NCI-H1105 (cell line): ENCODE results near the gene ADGRF3.
"Not testable (repeated sequence)": the region's sequence is repeated elsewhere in the genome, so short reads cannot be mapped to it uniquely, and the experiment has no call there.

ENCODE experiments used
- DNase-seq: peaks from one replicate; lab custom pipeline; 2025; lab: John Stamatoyannopoulos, UW

The ADGRF3 gene

DNA sequence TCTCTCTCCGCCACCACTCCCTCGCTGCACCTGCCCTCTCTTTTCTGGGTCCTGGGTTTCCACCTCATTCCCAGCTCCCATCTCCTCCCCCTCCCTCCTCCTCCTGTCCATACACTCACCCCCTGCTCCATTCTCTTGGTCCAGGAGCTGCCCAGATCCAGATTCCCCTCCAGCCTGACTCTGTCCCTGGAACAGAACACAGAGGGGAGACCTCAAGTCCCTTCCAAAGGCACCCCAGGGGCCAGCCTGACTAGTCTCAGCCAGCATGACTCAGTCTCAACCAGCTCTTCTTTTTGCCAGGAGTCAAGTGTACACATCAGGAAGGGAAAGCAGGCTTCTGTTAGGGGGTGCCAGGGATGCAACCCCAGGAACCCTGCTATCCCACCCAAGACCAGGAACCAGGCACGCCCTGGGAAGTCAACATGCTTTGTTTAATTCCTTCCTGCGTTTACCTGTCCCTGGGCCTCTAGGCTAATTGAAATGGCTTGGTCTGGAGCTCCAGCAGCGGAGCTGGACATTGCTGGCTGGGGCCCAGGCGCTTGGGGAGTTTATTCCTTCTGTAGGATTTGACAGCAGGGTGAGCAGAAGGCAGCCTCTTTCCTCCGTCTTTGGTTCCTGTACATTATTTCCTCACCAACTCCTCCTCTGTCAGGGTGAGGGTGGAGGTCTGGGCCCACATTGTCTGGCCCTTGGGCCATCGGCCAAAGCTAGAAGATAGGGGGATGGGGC is 29.0 kb downstream of the ADGRF3 start:
- DNase-seq: no peak

DNA sequence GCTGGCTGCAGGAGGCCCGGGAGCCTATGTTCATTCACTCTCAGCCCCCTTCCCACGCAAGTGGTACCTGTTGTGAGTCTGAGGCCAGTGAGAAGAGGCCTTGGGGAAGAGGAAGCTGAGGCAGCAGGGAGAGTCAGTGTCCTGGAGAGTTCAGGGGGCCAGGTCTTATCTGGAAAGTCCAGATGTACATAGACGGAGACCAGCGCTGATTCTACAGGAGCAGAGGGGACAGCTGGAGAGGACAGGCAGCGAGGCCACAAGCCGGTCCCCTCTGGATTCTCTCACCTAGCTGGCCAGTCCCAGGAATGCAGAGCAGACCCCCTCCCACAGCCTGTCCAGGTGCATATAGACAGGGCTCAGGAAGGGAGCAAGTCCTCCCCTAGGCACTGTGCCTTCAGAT is 29.7 kb downstream of the ADGRF3 start:
- DNase-seq: no peak

GRCh38 chr2:26316041-26316440 is 30.5 kb downstream of the ADGRF3 start:
- no peak for DNase-seq

DNA sequence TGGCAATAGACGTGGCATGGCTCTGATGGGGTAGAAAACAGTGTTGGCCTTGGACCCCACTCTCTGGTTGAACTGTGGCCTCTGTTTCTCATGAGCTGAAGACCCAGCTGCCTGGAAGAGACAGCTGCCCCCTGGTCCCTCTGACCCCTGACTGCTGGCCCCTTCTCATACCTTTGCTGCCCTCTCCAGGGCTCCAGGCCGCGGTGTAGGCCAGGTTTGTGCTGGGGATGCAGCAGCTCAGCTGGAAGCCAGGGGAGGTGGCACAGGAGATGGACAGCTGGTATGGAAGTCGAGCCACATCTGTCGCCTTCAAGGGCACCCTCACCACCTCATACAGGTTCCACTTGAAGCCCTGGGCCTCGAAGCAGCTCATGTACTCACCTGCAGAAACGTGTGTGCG is 32.3 kb downstream of the ADGRF3 start:
- no peak for DNase-seq

- no peak for DNase-seq
Measured at GRCh38 chr2:26313446-26313845, 33.1 kb downstream of the ADGRF3 start.

DNA sequence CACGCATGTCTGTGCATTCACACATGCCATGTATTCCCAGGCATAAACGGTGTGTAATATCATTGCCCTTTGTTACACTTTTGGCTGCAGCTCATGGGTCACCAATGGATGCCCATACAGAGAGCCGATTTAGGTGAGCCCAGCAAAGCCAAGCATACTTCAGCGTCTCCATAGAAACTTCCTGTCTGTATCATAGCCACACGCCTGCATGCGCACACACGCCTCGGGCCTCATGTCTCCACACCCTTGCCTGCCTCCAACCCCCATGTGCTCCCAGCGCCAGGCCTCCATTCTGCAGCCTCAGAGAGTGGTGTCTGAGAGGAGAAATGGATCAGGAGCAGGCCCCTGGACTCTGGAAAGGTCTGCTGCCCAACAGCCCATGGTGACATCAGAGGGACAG is 34.1 kb downstream of the ADGRF3 start:
- DNase-seq: no peak

DNA sequence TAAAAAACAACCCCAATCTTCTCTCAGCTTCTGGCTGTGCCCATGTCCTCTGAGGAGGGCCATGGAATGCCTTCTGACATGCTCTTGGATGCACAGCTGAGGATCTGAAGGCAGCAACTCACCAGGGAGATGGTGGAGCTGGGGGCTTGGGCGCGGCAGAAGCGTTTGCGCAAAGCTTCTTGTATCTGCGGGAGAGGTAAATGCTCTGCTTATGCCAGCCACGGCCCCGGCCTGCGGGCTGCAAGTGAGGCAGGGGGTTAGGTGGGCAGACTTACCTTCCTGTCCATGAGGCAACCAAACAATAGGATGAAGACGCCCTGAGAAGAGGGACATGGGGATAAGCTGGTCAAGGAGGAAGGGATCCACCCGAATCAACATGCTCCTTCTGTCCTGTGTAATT is 36.7 kb downstream of the ADGRF3 start:
- DNase-seq: no peak

GRCh38 chr2:26305540-26305939 is 41.0 kb downstream of the ADGRF3 start:
- no peak for DNase-seq

GRCh38 chr2:26305094-26305493 is 41.5 kb downstream of the ADGRF3 start:
- DNase-seq: not testable (repeated sequence)

GRCh38 chr2:26302846-26303245 is 43.7 kb downstream of the ADGRF3 start:
- no peak for DNase-seq

DNA sequence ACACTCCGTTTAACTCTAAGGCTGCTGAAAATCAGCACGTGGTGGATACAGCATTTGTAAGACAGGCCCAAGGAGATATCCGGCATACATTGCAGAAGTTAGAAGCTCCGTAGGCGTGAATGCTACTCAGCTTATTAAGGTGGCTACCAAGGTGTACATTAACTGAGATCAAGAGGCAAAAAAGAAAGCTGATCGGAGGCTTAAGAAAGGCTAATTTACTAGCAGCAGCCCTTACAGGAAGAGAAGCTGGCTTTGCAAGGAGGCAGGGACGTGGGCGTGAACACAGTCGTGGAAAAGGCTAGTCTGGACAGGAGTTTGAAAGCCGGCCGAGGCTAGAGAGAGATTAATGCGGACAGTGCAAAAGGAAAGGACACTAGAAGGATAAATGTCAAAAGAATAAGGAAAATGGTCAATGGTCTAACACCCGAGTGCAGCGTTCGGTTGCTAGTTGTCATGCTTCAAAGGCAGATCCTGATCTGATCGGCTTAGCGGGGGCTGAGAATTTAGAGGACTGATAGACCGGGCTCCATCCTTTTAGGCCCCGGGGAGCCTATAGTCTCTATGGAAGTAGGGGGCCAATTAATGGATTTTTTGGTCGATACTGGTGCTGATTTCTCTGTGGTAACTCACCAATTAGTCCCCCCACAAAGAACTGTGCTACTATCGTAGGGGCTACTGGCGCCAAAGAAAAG is 46.2 kb downstream of the ADGRF3 start:
- no peak for DNase-seq

DNA sequence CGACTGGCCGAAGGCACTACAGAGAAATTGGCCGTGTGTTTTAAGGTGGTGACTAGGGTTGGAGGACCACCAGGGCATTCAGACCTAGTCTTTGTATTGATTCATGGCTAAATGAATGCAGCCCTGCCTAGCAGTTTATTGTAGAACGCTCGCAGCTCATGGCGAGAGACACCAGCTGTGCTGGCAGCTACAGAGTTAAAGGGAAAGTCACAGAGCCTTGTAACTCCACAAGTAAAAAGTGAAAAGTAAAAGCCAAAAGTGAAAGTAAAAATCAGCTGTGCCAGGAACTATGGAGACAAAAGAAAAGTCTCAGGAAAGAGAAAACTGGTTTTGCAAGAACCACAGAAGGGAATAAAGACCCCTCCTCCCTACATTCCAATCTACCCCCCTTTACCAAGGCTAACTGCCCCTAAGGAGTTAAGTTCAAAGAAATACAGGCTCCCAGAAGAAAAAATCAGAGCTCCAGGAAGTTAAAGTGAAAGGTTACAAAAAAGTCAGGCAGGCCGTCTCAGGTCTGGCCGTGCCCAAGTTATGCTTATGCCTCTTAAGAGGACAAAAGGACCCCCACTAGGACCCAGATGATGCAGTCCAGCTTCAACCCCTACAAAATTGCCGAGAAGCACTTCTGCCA is 47.0 kb downstream of the ADGRF3 start:
- no peak for DNase-seq

DNA sequence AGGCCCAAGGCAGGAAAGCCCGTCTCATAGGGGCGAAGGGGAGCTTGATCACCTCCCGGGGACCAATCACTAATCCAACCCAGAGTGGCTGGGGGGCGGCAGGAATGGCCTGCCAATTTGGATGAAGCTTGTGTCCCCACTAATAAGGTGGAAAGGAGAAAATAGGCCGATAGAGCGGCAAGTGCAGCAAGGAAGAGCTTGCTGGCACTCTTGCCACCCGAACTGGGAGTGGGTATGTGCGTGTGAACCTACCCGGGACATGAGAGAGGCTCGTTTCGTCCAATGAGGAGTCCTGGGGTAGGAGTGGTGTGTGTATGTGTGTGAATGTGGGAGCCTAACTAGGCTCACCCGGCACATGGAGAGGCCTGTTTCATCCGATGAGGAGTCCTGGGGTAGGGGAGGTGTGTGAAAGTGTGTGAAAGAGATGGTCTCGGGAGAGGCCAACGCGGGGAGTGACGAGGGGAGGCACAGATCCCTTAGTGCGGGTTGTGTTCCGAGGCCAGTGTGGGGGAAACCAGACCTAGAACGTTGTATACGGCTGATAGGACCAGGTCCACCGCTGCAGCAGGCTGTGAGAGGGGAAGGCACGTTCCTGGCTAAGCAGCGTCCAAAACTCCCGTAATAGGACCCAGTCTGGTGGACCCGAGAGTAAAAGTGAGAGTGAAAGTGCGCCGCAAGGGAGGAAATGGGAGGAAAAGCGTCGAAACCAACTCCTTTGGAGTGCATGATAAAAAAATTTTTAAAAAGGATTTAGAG is 47.8 kb downstream of the ADGRF3 start:
- DNase-seq: no peak

DNA sequence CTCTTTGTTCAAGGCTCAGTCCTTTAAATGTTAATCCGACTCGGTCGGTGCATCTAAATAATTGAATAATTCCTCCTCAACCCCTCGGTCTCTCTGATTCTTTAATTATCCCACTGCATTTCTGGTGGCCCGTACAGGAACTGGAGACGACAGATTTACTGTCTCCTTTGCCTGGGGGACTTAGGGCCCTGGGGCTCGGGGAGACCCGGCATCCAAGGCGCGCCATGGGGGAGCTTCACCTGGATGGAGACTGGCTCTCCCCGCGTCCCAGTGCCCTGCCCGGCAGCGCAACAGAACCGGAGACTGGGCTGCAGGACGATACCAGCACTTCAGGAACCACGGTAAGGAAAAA is 48.3 kb downstream of the ADGRF3 start:
- DNase-seq: no peak

DNA sequence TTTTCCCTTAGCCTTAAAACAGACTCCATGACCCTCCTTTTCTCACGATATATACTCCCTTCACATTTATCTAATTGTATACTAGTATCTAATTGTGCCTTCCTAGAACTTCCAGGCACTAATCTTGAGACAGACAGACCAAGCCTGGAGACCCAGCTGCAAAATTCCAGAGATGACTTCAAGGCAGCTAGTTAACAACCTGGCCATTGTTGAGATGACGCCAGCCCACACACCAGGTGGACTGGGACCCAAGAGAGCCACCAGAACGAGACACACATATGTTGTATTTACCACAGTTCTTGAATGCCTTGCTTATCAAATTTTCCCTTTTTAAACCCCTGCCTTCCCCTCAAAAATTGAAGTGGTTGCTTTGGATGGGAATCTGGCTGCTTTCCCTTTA is 49.5 kb downstream of the ADGRF3 start:
- DNase-seq: no peak

- no peak for DNase-seq
Measured at GRCh38 chr2:26295511-26295910, 51.1 kb downstream of the ADGRF3 start.

- no peak for DNase-seq
Measured at GRCh38 chr2:26292646-26293045, 53.9 kb downstream of the ADGRF3 start.

DNA sequence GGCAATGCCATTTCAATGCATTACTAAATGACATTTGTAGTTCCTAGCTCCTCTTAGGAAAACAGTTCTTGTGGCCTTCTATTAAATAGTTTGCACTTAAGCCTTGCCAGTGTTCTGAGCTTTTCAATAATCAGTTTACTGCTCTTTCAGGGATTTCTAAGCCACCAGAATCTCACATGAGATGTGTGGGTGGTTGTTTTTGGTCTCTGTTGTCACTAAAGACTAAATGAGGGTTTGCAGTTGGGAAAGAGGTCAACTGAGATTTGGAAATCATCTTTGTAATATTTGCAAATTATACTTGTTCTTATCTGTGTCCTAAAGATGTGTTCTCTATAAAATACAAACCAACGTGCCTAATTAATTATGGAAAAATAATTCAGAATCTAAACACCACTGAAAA is 56.6 kb downstream of the ADGRF3 start:
- DNase-seq: no peak

- no peak for DNase-seq
Measured at GRCh38 chr2:26285931-26286330, 60.7 kb downstream of the ADGRF3 start.

- DNase-seq: no peak
Measured at GRCh38 chr2:26284132-26284531, 62.5 kb downstream of the ADGRF3 start.

- DNase-seq: no peak
Measured at GRCh38 chr2:26283606-26284005, 63.0 kb downstream of the ADGRF3 start.

GRCh38 chr2:26281226-26281625 is 65.4 kb downstream of the ADGRF3 start:
- no peak for DNase-seq

DNA sequence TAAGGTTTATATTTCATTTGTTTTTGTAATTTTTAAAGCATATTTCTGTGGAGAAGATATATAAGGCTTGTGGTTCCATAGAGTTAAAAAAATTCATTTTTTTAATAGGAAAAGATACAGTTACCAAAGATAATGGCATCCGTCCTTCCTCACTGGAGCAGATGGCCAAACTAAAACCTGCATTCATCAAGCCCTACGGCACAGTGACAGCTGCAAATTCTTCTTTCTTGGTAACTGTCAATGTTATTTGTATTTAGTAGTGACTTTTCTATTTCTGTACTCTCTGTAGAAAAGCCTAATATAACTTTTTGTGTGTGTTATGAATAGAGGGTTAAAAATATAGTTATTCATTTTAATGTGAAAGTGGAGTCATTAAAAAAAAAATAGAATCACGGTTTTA is 66.7 kb downstream of the ADGRF3 start:
- DNase-seq: no peak
